Measurements from ENCODE around the gene BCL6B.
"Not testable (repeated sequence)": the region's sequence is repeated elsewhere in the genome, so short reads cannot be mapped to it uniquely, and the experiment has no call there.

The BCL6B gene, protein sequence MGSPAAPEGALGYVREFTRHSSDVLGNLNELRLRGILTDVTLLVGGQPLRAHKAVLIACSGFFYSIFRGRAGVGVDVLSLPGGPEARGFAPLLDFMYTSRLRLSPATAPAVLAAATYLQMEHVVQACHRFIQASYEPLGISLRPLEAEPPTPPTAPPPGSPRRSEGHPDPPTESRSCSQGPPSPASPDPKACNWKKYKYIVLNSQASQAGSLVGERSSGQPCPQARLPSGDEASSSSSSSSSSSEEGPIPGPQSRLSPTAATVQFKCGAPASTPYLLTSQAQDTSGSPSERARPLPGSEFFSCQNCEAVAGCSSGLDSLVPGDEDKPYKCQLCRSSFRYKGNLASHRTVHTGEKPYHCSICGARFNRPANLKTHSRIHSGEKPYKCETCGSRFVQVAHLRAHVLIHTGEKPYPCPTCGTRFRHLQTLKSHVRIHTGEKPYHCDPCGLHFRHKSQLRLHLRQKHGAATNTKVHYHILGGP

DNA sequence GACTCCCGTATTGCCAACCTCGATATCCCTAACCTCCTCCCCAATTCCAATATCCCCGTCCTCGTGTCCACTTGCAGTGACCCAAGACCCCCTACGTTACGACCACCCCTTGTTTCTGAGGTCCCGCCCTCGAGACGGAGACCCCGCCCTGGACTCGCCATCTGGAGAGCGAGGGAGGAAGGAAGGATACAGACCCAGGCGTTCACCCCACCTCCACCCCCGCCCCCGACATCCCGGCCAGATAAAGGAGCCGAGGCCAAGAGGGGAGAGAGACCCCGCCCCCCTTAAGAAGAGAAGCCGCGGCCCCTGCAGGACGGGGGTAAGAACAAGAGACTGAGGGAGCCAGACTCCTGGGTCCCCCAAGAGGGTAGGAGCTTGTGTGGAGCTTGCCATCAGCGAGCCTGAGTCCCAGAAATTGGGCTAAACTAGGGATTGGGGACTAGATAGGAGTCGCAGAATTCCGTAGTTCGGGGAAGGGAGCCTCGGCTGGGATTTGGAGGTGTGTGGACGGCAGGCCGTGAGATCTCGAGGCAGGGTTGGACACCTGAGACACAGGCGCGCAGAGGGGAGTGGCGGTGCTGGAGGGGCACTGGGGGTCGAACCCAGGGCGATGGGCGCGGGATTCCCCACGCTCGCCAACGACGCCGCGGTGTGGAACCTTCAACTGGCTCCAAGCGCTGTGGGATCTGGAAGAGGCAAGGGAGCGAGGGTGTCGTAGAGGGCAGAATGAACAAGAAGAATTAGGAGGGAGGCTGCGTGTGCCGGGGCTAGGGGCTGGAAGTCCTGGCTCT lies at the start of gene BCL6B:
Gene BCL6B (plus strand): TSS at position 270 of the 791 bp plus-strand sequence. CDS start 622 bp downstream, outside the sequence.
- DNase-seq (ENCODE audit: low read depth) = no peak

DNA sequence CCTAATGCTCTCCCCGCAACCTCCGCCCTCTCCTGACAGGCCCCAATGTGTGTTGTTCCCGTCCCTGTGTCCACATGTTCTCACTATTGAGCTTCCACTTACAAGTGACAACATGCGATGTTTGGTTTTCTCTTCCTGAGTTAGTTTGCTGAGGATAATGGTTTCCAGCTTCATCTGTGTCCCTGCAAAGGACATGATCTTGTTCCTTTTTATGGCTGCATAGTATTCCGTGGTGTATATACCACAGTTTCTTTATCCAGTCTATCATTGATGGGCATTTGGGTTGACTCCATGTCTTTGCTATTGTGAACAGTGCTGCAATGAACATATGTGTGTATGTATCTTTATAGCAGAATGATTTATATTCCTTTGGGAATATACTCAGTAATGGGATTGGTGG lies 43.4 kb upstream of the BCL6B start:
- DNase-seq (ENCODE audit: low read depth) = not testable (repeated sequence)

DNA sequence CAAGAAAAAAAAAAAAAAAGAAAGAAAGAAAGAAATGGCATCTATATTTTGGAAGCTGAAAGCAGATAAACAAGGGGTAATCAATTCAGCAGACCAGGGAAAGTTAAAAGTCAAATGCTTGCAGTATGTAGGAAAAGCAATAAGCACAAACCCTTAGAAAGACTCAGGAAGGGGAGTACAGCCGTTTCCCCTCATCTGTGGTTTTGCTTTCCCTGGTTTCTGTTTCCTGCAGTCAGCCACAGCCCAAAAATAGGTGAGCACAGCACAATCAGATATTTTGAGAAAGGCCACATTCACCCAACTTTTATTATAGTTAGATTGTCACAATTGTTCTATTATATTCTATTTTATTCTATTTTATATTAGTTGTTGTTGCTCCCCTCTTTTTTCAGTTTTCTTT lies 41.4 kb upstream of the BCL6B start:
- DNase-seq (ENCODE audit: low read depth) = no peak

DNA sequence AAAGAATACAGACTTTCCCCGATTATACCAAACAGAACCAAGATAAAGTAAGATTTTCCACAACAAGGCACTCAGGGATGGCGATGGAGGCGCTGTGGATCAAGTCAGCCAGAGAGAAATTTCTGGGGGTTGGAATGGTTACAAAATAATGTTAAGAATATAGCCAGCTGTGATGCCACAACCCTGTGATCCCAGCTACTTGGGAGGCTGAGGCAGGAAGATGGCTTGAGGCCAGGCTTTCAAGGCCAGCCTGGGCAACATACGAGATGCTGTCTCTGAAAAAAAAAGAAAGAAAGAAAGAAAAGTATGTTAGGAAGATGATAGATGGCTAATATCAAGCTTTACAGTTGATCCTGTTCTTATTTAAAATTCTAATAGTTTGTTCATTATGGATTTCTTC lies 37.6 kb upstream of the BCL6B start:
- DNase-seq (ENCODE audit: low read depth) = no peak

DNA sequence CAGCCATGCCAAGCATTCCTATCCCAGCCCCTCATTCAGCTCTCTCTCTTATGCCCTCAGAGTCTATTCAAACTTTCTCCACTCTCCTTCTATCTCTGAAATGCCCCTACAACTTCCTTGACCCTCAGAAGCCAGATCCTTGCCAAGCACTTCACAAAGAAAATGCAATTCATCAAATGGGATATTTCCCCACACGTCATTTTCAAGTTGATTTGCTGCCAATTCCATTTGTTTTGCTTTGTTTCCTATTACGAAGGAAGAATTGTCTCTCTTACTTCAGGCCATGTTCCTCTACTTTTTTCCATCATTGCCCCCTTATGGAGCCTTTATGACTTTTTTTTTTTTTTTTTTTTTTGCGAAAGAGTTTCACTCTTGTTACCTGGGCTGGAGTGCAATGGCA lies 36.2 kb upstream of the BCL6B start:
- DNase-seq (ENCODE audit: low read depth) = no peak

DNA sequence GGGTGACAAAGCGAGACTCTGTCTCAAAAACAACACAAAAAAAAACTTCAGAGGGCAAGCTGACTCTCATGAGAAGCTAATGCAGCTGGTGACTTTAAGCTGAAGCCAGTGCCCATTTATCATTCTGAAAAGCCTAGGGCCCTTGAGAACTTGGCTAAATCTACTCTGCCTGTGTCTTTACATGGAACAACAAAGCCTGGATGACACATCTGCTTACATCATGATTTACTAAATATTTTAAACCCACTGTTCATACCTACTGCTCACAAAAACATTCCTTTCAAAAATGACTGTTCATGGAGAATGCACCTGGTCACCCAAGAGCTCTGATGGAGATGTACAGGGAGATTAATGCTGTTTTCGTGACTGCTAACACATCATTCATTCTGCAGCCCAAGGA lies 33.1 kb upstream of the BCL6B start:
- DNase-seq (ENCODE audit: low read depth) = no peak

DNA sequence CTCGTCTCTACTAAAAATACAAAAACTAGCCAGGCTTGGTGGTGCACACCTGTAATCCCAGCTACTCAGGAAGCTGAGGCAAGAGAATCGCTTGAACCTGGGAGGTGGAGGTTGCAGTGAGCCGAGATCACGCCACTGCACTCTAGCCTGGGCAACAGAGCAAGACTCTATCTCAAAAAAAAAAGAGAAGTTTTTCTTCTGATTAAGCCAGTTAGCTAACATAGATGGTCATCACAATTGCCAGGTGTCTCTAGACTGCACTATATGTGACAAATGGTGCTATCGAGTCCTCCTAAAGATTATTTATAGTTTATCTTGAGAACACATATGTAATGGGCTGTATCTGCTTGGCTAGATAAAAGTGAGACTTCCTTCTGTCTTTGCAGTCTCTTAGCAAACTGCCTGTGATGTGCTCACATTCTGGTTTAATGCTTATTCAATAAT lies 29.2 kb upstream of the BCL6B start:
- not testable (repeated sequence) for DNase-seq (ENCODE audit: low read depth)

DNA sequence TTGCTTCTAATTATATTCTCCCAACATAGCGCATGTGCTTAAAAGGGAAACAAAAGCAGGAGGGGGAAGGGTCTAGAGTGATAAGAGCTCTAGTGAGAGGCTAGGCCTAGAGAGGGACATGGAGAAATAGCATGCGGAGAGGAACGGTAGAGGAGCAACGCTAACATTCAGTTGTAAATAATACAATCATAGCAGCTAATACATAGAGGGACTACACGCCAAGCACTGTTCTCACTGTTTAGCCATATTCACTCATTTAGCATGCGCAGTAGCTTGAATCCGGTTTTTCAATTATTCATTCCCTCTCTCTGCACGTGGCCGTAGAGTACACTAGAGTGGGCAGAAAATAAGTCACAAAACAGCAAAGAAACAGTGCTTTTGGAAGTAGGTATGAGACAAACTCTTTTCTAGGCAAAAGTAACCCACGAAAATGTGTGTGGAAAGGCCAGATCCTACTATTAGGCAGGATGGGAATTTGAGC lies 28.7 kb upstream of the BCL6B start:
- DNase-seq (ENCODE audit: low read depth) = no peak

DNA sequence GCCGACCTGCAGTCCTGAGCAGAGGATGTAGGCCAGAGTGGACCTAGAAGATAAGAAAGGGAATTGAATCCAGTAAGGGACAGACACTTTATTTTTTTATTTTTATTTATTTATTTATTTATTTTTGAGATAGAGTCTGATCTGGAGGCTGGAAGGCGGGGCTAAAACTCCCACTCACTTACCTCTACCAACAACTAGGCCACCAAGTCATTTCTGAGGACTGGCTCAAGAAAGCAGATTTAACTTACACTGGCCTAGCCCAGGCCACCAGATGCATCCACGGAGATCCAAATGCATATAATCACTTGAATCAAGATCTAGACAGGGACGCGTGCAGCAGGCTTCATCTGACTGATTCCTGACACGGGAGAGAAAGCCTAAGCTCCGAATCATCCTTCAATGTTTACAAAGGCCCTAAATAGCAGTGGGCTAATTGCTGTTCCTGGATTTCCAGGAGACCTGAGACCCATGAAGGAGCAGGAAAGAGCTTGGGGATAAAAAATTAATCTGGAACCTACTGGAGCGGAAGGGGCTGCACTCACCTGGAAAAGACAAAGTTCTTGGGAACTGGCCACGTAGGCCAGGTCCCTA lies 28.1 kb upstream of the BCL6B start:
- no peak for DNase-seq (ENCODE audit: low read depth)

DNA sequence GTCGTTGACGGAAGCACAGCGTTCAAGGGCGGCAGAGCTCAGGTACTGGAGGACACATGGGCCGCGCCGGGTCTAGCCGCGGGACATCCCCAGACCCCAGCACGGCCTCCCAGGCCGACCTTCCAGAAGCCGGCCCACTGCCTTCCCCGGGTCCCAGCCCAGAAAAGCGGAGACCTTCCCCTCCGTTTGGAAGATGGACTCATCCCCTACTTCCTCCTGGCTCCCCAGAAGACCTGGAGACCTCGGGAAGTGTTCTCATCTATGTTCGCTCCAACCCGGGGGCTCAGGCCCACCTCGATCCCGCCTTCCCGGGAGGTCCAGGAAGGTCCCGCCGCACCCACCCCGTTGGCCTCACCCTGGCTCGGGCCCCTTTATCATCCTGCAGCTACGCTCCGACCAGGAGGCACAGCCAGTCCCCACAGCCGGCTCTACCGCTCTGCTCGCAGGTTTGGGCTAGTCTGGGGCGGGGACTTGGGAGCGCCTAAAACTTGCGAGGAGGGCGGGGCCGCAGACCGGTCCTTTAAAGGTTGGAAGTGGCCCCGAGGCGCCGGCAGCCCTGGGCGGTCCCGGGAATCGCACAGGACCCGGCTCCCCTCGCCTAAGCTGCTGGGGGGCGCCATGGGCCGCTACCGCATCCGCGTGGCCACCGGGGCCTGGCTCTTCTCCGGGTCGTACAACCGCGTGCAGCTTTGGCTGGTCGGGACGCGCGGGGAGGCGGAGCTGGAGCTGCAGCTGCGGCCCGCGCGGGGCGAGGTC lies 27.2 kb upstream of the BCL6B start, which contains the start of gene ALOX12:
Gene ALOX12 (plus strand): TSS at position 550 of the 756 bp plus-strand sequence. CDS start 69 bp downstream, at position 619.
- no peak for DNase-seq (ENCODE audit: low read depth)

DNA sequence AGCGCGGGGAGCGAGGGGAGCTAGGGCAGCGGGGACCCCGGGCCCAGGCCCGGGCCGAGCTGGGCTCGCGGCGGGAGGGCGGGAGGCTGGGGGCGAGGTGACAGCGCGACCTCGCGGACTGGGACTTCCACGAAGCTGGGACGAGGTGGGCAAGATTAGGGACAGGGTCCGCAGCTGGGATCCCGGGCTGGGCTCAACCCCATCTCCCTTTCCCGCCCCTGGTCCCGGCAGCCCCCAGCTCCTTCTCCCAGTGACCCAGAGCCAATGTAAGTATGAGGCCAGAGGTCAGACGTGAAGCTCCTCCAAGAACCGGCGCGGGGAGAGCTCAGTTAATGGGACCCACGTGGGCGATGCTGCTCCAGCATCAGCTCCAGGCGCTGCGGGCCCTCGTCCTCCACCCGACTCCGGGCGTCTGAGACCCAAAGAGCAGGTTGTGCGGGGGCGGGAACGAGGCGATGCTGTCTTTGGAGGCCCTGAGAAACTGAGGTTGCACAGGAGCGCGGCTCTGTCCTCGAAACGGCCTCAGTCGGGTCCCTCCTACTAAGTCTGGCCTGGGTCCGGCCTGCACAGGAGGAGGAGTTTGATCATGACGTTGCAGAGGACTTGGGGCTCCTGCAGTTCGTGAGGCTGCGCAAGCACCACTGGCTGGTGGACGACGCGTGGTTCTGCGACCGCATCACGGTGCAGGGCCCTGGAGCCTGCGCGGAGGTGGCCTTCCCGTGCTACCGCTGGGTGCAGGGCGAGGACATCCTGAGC lies 26.4 kb upstream of the BCL6B start:
- DNase-seq (ENCODE audit: low read depth) = no peak

DNA sequence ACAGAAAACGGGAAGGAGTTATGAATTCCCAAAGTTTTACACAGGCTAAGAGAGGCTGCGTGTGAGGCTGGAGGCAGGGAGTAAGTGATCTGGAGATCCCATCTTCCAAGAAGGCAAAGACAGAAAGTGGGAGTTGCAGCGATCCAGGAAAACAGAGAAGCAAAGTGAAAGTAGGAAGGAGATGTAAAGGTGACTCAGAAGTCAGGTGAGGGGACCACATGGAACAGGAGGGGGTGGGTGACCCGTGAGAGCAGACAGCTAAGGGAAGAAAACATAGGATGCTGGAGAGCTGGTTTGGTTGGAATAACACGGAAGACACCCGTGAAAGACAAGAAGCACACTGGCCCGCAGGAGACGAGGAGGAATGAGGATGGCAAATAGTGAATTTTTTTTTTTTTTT lies 25.7 kb upstream of the BCL6B start:
- no peak for DNase-seq (ENCODE audit: low read depth)

DNA sequence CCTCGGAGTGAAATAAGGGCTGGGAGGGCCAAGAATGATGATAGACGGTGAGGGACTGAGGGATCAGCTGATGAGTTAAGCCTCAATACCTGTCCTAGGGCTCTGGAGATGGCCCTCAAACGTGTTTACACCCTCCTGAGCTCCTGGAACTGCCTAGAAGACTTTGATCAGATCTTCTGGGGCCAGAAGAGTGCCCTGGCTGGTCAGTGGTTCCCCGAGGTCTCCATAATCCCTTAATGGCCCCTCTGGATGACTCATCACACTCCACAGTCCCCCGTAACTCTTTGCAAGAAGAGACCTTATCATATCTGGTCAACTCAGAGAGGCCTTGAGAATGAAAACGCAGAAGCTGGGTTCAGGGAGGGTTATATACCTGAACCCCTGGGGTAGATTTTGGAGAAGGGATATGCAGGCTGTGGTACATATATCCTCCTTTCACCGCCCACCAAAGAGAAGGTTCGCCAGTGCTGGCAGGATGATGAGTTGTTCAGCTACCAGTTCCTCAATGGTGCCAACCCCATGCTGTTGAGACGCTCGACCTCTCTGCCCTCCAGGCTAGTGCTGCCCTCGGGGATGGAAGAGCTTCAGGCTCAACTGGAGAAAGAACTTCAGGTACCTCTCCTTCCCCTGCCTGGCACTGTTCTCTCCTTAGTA lies 23.9 kb upstream of the BCL6B start:
- DNase-seq (ENCODE audit: low read depth) = no peak

DNA sequence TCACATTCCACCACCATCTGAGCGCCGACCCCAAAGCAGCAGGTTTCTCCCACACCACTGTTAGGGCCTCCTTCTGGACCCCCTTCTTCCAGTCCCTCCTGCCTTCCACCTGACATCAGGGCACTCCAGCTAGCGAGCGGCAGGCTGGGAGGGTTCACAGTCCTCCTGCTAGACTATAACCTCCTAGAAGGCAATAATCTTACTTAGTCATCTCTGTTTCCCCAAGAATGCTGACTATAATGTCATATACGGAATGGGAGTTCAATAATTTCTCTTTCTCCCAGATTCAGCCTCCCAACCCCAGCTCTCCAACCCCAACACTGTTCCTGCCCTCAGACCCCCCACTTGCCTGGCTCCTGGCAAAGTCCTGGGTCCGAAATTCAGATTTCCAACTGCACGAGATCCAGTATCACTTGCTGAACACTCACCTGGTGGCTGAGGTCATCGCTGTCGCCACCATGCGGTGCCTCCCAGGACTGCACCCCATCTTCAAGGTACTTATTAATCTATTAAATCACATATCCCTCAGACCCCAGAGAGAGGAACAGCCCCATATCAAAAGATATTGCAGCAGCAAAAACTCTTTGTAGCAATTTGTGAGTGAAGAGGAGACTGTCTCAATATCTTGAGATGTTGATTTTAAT lies 21.4 kb upstream of the BCL6B start:
- no peak for DNase-seq (ENCODE audit: low read depth)

DNA sequence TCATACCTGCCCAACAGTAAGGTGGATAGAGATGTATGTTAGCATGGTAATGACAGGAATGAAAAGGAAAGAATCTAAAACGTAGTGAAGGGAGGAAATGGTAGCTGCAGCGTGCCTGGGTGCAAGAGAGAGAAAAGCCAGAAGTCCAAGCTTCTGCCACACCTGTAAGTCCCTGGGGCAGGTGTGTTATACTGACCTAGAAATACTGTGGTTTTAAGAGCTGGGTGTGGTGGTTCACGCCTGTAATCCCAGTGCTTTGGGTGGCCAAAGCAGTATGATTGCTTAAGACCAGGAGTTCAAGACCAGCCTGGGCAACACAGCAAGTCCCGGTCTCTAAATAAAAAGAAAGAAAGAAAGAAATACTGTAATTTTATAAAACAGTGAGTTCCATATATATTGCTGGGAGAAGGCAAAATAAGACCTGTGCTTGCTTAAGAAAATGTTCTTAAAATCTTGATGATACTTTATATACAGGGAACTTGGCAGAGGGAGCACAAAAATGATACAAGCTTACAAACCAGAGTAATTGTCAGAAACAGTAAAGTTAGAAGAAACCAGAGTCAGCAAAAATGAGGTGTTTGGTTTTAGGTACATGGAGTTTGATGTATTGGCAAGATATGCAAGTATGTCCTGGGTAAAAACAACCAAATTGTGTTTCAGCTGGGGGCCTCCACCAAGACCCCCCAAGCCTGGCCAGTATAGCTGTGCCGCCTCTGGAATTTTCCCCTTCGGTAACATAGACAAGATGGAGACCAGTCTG lies 20.4 kb upstream of the BCL6B start:
- no peak for DNase-seq (ENCODE audit: low read depth)

DNA sequence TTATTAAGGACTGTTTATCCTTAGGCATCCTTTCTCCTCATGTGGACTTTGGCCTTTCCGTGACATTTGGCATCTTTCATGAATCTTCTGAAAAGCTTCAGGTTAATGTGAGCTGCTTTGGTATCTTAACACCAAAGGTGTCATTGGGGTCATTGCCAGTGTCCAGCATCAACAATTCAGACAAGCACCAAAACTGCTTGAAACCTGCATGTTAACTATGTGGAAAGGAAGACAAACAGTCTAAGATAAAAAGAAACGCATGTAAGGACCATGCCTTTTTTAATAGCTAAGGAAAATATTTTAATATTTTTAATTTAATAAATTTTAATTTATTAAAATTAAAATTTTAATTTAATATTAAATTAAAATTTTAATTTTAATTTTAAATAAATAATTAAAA lies 19.1 kb upstream of the BCL6B start:
- no peak for DNase-seq (ENCODE audit: low read depth)

DNA sequence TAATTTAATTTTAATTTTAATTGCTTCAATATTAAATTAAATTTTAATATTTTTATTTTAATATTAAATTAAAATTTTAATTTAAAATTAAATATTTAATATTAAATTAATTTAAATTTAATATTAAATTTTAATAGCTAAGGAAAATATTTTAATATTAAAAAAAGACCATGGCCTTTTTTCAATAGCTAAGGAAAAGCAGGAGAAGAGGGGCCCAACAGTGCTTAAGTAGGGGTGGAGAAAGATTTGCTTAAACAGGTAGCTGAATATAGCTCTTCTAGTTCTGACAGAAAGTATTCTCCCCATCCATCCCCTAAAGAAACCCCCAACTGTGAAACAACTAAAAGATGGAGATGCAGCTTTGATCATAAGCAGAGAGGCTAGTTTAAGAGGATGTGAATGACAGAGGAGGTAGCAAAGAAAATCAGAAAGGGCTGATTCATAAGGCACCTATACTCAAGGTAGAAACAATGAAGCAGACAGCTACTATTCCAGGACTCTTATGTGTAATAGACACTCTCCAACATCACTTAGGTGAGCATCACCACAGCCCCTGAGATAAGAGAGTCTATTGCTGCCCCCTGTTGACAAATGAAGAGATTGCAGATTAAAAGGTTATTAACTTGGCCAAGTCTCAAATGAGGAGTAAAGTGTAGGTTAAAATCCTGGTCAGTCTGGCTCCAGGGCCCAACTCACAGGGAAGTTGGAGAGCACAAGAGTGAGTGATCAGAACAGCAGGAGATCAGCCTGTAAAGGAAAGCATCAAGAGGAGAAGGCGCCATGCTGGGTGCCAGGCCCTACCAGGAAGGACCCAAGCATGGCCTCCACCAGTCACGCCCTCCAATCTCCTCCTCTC lies 18.2 kb upstream of the BCL6B start:
- no peak for DNase-seq (ENCODE audit: low read depth)

DNA sequence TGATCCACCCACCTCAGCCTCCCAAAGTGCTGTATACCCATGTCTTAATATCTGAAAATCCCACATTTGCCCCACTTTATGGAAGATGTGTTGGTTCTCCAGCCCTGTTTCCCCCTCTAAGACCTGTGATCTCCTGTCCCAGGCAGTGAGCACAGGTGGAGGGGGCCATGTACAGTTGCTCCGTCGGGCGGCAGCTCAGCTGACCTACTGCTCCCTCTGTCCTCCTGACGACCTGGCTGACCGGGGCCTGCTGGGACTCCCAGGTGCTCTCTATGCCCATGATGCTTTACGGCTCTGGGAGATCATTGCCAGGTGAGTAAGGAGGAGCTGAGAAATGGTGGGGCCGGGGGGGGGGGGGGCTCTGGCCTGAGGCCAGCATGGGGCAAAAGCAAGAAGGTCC lies 17.1 kb upstream of the BCL6B start:
- no peak for DNase-seq (ENCODE audit: low read depth)

Measured in activated T-cell treated with anti-CD3 and anti-CD28 coated beads for 24 hours (primary cell).